NK-92 treated with Interleukin-12 subunit alpha and Interleukin-12 subunit beta, amount 100 ng/mL, for 24 hours (cell line): ENCODE measurements around the gene DISC1.
"Not testable (repeated sequence)": the region's sequence is repeated elsewhere in the genome, so short reads cannot be mapped to it uniquely, and the experiment has no call there.

Experiments used
- DNase-seq: peaks from one replicate; lab custom pipeline; 2025; lab: John Stamatoyannopoulos, UW

The DISC1 gene

GRCh38 chr1:231606712-231607111, 19.9 kb upstream of the DISC1 start:
- DNase-seq: no peak

GRCh38 chr1:231610388-231610787, 16.2 kb upstream of the DISC1 start:
- no peak for DNase-seq

GRCh38 chr1:231611111-231611510, 15.5 kb upstream of the DISC1 start:
- no peak for DNase-seq

- DNase-seq: peak; percentile 7
These were observed 14.7 kb upstream of the DISC1 start for GRCh38 chr1:231611851-231612250.

GRCh38 chr1:231612393-231613089, 14.0 kb upstream of the DISC1 start:
- DNase-seq: peak; percentile 10

GRCh38 chr1:231613419-231614349, 12.9 kb upstream of the DISC1 start:
- peak; percentile 10 for DNase-seq

GRCh38 chr1:231616667-231617066, 9.9 kb upstream of the DISC1 start:
- DNase-seq: no peak

GRCh38 chr1:231618609-231619256, 7.9 kb upstream of the DISC1 start:
- no peak for DNase-seq

- DNase-seq: no peak
These were observed 7.3 kb upstream of the DISC1 start for GRCh38 chr1:231619257-231619634.

GRCh38 chr1:231625042-231625441, 1.5 kb upstream of the DISC1 start:
- DNase-seq: not testable (repeated sequence)

- DNase-seq: no peak
These were observed 535 bp upstream of the DISC1 start for GRCh38 chr1:231625975-231626534.

- DNase-seq: no peak
These were observed 493 bp downstream of the DISC1 start for GRCh38 chr1:231626951-231627614.

- DNase-seq: no peak
These were observed 1.8 kb downstream of the DISC1 start for GRCh38 chr1:231628207-231628876.

- DNase-seq: no peak
These were observed 2.5 kb downstream of the DISC1 start for GRCh38 chr1:231629132-231629531.

- DNase-seq: no peak
These were observed 4.1 kb downstream of the DISC1 start for GRCh38 chr1:231630558-231631205.

- no peak for DNase-seq
These were observed 5.1 kb downstream of the DISC1 start for GRCh38 chr1:231631717-231632116.

- no peak for DNase-seq
These were observed 5.5 kb downstream of the DISC1 start for GRCh38 chr1:231632119-231632518.

GRCh38 chr1:231634323-231635013, 7.9 kb downstream of the DISC1 start:
- DNase-seq: no peak

- DNase-seq: no peak
These were observed 9.6 kb downstream of the DISC1 start for GRCh38 chr1:231636157-231636556.

GRCh38 chr1:231636922-231637321, 10.3 kb downstream of the DISC1 start:
- DNase-seq: not testable (repeated sequence)
